Kidney (tissue), 14 donors: Measurements from ENCODE around the gene CASTOR1. TPM values are rescaled to one million over a fixed set of nuclear protein-coding genes. Genes with fewer than 3 reads are reported as not detected.

ENCODE experiments used
- DNase-seq, 5 donors: peaks; one replicate each; pipeline ENCODE4 v3.0.0-alpha.2; 2013 to 2020
- FAIRE-seq: peaks from 2 replicates; lab custom pipeline; 2012; peaks lifted over from hg19 to GRCh38; lab: Jason Lieb, UNC
- H3K27ac ChIP-seq, 2 donors: one replicate each; pipeline ENCODE4 v1.7.0; 2013; ENCODE audit warnings: low read depth in 2 of 2, low read length in 2 of 2, inconsistent platforms in 1 of 2
- H3K27me3 ChIP-seq: one replicate; pipeline ENCODE4 v1.7.1; 2013; ENCODE audit warnings: low read length, inconsistent platforms; ENCODE audit not compliant: control insufficient read depth, insufficient read depth
- H3K36me3 ChIP-seq, 3 donors: one replicate each; pipeline versions ENCODE4 v1.7.0 to v1.7.1; 2013; ENCODE audit warnings: low read length in 3 of 3, control low read depth in 1 of 3, inconsistent platforms in 1 of 3; ENCODE audit not compliant: insufficient read depth in 3 of 3, control insufficient read depth in 2 of 3
- H3K4me1 ChIP-seq, 3 donors: one replicate each; pipeline versions ENCODE4 v1.7.0 to v1.7.1; 2013; ENCODE audit warnings: low read length in 3 of 3, inconsistent platforms in 1 of 3, low read depth in 1 of 3; ENCODE audit not compliant: control insufficient read depth in 2 of 3, insufficient read depth in 2 of 3
- H3K4me3 ChIP-seq, 3 donors: one replicate each; pipeline versions ENCODE4 v1.7.0 to v1.8.1; 2013; ENCODE audit warnings: low read length in 3 of 3, control low read depth in 1 of 3, inconsistent platforms in 1 of 3
- H3K9ac ChIP-seq, 3 donors: one replicate each; pipeline versions ENCODE4 v1.7.0 to v1.7.1; 2013; ENCODE audit warnings: low read length in 3 of 3, control low read depth in 1 of 3, inconsistent platforms in 1 of 3
- H3K9me3 ChIP-seq, 3 donors: one replicate each; pipeline versions ENCODE4 v1.7.0 to v1.7.1; 2013; ENCODE audit warnings: low read length in 3 of 3, control low read depth in 1 of 3, inconsistent platforms in 1 of 3; ENCODE audit not compliant: control insufficient read depth in 2 of 3, insufficient read depth in 1 of 3
- intact Hi-C: fragments of 100-400 bp; cut with DNase I; formaldehyde crosslinking; loops from one replicate; pipeline ENCODE4 v1.11.1; 2022
- polyA plus RNA-seq: library from polyadenylated mRNA; stranded (reverse); fragments of 350-450 nt; fragmentation: Illumina TruSeq; extraction: RNeasy Lipid Tissue Mini Kit (QIAGEN cat#74804); gene quantifications from one replicate; pipeline ENCODE4 v1.2.3, GENCODE V29; 2014; ENCODE audit warnings: low read depth, low replicate concordance; ENCODE audit not compliant: insufficient read depth
- total RNA-seq: library from RNA; stranded (reverse); fragmentation: NEBNext Ultra II Directional; extraction: Animal tissue kit (Norgen Biotek cat#: 25700); gene quantifications from one replicate; pipeline ENCODE4 v1.2.1, GENCODE V29; 2021
- TF ChIP-seq, protein P1 (sequence below): IDR thresholded peaks from 3 replicates; pipeline ENCODE4 v1.5.1; 2012; ENCODE audit warnings: mild to moderate bottlenecking, moderate library complexity, borderline replicate concordance; ENCODE audit not compliant: insufficient read depth; ENCODE audit errors: extremely low read depth
- donor health status: control.
- donor health status: control.
- donor health status: control.
- donor health status: control.
- donor health status: control.
- donor health status: DM: yes; HTN: yes; CAD: no.
- donor health status: Normal renal cell carcinoma (clear cell type).

The CASTOR1 gene
- total and polyA plus RNA-seq, 2 donors from 2014 or later = 16.5 to 71.7 TPM

DNA sequence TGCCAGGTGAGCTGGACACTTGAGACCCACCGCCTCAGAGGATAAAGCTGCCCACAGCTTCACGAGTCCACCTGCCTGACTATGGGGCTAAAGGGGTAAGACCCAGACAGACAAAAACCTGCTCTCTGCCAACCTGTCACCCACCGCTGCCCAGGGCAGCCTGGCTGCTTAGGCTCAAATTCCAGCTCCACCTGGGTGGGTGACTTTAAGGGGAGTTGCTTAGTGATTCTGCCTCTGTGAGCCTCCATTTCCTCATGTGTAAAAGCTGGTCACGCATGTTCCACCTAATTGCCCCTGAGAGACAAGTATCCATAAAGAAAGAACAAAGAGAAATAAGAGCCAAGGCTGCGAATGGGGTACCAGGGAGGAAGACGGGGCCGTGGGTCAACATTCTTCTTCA, 3.7 kb upstream of the CASTOR1 start:
- no peaks in the 10 kb centered on the region for H3K27me3 ChIP-seq
- intact Hi-C loops = no loop called here
- H3K27ac ChIP-seq = no peak overlapping the region
- H3K4me3 ChIP-seq = no peak overlapping the region
- DNase-seq (peak in 2 of 5 donors; percentile 47 to 59), FAIRE-seq (no peak)
- TF ChIP-seq, protein P1, sequence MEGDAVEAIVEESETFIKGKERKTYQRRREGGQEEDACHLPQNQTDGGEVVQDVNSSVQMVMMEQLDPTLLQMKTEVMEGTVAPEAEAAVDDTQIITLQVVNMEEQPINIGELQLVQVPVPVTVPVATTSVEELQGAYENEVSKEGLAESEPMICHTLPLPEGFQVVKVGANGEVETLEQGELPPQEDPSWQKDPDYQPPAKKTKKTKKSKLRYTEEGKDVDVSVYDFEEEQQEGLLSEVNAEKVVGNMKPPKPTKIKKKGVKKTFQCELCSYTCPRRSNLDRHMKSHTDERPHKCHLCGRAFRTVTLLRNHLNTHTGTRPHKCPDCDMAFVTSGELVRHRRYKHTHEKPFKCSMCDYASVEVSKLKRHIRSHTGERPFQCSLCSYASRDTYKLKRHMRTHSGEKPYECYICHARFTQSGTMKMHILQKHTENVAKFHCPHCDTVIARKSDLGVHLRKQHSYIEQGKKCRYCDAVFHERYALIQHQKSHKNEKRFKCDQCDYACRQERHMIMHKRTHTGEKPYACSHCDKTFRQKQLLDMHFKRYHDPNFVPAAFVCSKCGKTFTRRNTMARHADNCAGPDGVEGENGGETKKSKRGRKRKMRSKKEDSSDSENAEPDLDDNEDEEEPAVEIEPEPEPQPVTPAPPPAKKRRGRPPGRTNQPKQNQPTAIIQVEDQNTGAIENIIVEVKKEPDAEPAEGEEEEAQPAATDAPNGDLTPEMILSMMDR = no peak
- H3K9me3 ChIP-seq = no peaks in the 10 kb centered on the region
- H3K4me1 ChIP-seq = peaks cover 0 to 24% (median 22%) of the 10 kb centered on the region in 3 donors
- no peak overlapping the region for H3K9ac ChIP-seq
- H3K36me3 ChIP-seq = peaks cover 0 to 50% (median 24%) of the 10 kb centered on the region in 3 donors

DNA sequence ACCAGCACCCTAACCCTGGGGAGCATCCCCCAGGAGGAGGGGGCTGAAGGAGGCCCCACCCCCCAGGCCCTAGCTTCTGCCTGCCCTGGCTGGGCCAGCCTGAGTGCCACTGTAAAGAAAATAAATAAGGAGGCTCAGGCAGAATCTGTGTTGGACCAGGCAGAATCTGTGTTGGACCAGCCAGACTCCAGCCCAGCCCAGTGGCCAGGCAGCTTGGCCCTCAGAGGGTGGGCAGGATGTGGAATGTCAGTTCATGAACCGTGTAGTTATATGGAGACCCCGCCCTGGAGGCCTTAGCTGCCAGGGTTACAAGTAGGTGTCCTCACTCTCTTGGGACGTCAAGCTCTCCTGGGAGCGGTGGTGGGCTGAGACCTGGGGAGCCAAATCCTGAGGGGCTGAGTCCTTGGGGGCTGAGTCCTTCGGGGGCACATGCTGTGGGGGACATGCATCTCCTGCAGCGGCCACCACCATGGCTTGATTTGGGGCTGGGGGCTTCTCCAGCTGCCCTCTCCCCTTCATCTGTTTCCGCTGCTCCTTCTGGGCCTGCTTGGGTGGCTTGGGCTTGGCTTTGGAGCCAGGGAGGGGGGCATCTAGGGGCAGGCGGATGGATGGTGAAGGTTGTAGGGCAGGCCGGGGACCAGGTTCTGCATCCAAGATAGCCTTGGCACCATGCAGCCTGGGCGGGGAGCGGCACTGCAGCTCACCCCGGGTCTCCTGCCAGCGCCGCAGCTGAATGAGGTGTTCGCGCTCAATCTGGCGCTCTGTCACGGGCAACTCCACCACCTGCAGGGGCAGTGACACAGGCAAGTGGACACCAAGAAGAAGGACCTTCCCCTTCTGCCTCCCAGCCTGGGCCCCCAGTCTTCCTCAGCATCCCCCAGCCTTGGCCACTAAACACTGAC, 3.0 kb upstream of the CASTOR1 start:
- Histone ChIP-seq H3K4me1 (peaks cover 0 to 31% (median 25%) of the 10 kb centered on the region in 3 donors), H3K36me3 (peaks cover 0 to 44% (median 19%) of the 10 kb centered on the region in 3 donors), H3K9me3 (no peaks in the 10 kb centered on the region), H3K9ac (peak overlapping the region in 1 of 3 donors; percentile 52), H3K27me3 (no peaks in the 10 kb centered on the region), H3K4me3 (no peak overlapping the region), H3K27ac (peak overlapping the region; percentile 91 to 93)
- no peak for DNase-seq
- FAIRE-seq = no peak
- intact Hi-C loops = no loop called here
- TF ChIP-seq, protein P1 = no peak

DNA sequence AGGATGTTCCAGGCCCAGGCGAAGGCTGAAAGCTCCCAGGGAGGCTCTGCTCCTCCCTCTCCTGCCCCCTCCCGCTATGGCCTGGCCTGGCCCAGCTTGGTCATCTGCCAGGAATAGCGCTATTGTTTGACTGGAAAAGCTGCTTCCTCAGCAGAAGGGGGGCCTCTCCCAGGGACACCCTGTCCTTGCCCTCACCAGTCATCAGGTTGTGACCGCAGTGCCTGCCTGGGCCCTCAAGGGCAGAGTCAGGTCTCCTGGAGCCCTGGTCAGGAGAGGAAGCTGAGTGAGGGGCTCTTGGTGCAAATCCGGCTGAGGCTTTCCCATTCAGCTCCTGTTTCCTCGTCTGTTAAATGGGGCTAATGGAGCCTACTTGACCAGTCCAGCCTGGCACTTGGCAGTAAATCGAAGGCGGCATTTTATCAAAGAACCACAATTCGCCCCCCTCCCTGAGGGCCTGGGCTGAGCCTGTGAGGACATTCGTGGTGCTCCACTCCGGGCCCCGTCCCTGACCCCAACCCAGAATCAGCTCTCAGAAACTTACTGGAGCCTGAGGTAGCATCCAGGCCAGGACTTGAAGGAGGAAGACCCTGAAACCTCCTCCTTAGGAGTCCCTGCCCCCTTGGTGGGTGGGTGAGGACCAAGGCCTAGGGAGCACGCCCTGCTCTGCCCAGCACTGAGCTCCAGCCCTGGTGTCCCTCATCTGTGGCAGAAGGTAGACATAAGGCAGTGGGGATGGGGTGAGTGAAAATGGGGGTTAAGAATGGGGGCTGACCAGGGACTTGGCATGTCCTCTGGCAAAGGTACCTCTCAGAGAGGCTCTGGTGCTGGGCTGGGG, 2.0 kb upstream of the CASTOR1 start:
- H3K9me3 ChIP-seq = no peaks in the 10 kb centered on the region
- peaks cover 0 to 33% (median 31%) of the 10 kb centered on the region in 3 donors for H3K4me1 ChIP-seq
- intact Hi-C loops = no loop called here
- peaks cover 0 to 36% (median 14%) of the 10 kb centered on the region in 3 donors for H3K36me3 ChIP-seq
- DNase-seq = peak; percentile 35 to 96 (median 76)
- no peaks in the 10 kb centered on the region for H3K27me3 ChIP-seq
- no peak for FAIRE-seq
- TF ChIP-seq, protein P1 = no peak
- peak overlapping the region in 1 of 3 donors; percentile 68 for H3K9ac ChIP-seq
- no peak overlapping the region for H3K4me3 ChIP-seq
- peak overlapping the region; percentile 91 to 93 for H3K27ac ChIP-seq
